ENCODE data around the gene TMEM151B. TPM values are rescaled to one million over a fixed set of nuclear protein-coding genes. Genes with fewer than 3 reads are reported as not detected.

TMEM151B gene
- total and polyA plus RNA-seq, 9 of the 15 experiments (the other 6 are each of a cell fraction or from before 2014, with no cell fraction given) = not detected

GRCh38 chr6:44257025-44257752 is 13.1 kb upstream of the TMEM151B start, which contains the start of gene SLC35B2 (continued):
- TF ChIP-seq SMAD3 (CRISPR knock-in tag; conservative IDR thresholded peaks at IDR 0.05) (no peak), CREB3L1 (IDR thresholded peaks at IDR 0.05; ENCODE audit: borderline replicate concordance, low read depth) (peak; percentile 69), HDAC3 (IDR thresholded peaks at IDR 0.05; ENCODE audit: borderline replicate concordance, partially characterized antibody) (no peak), HIVEP1 (CRISPR knock-in tag; IDR thresholded peaks at IDR 0.05) (0 out of 2 replicates have a peak, but pooled peaks have one; percentile 37), TRIM28 (IDR thresholded peaks at IDR 0.05) (no peak), SPI1 (IDR thresholded peaks at IDR 0.05; ENCODE audit: borderline replicate concordance, low read depth, low read length) (peak; percentile 66), TCF7 (IDR thresholded peaks at IDR 0.05; ENCODE audit: borderline replicate concordance) (no peak), CHD7 (IDR thresholded peaks at IDR 0.05; ENCODE audit: low read depth, low read length) (no peak), ZNF830 (CRISPR knock-in tag; IDR thresholded peaks at IDR 0.05) (peak; percentile 78; the same call in 1 of the 2 replicates)
- TF ChIP-seq, protein P1, sequence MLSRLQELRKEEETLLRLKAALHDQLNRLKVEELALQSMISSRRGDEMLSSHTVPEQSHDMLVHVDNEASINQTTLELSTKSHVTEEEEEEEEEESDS (CRISPR knock-in tag; IDR thresholded peaks at IDR 0.05) = no peak
- TF ChIP-seq, protein P2, sequence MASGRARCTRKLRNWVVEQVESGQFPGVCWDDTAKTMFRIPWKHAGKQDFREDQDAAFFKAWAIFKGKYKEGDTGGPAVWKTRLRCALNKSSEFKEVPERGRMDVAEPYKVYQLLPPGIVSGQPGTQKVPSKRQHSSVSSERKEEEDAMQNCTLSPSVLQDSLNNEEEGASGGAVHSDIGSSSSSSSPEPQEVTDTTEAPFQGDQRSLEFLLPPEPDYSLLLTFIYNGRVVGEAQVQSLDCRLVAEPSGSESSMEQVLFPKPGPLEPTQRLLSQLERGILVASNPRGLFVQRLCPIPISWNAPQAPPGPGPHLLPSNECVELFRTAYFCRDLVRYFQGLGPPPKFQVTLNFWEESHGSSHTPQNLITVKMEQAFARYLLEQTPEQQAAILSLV (tag; IDR thresholded peaks at IDR 0.05) = no peak

Data from K562 (cell line).